ENCODE data around the gene TLR8. TPM values are rescaled to one million over a fixed set of nuclear protein-coding genes. Genes with fewer than 3 reads are reported as not detected.

Gene TLR8
- total RNA-seq, 1 experiment from 2014 or later: not detected

- Histone ChIP-seq H3K4me3 (no peak overlapping the region), H3K27me3 (no peaks in the 10 kb centered on the region), H3K36me3 (no peaks in the 10 kb centered on the region), H3K9me3 (no peaks in the 10 kb centered on the region)
- no peak for DNase-seq
Observed at GRCh38 chrX:12967711-12968465, 61.5 kb downstream of the TLR8 start.

- H3K27me3 ChIP-seq: no peaks in the 10 kb centered on the region
- no peak for DNase-seq
- H3K36me3 ChIP-seq: peaks cover 7% of the 10 kb centered on the region
- H3K4me3 ChIP-seq: no peak overlapping the region
- H3K9me3 ChIP-seq: no peaks in the 10 kb centered on the region
Observed at GRCh38 chrX:12970691-12971202, 64.3 kb downstream of the TLR8 start.

- Histone ChIP-seq H3K36me3 (peaks cover 14% of the 10 kb centered on the region), H3K9me3 (no peaks in the 10 kb centered on the region), H3K4me3 (no peak overlapping the region), H3K27me3 (no peaks in the 10 kb centered on the region)
- DNase-seq: no peak
Observed at GRCh38 chrX:12971282-12972003, 65.0 kb downstream of the TLR8 start.

- DNase-seq: no peak
- Histone ChIP-seq H3K36me3 (peaks cover 19% of the 10 kb centered on the region), H3K9me3 (no peaks in the 10 kb centered on the region), H3K27me3 (no peaks in the 10 kb centered on the region), H3K4me3 (no peak overlapping the region)
Observed at GRCh38 chrX:12972243-12972642, 65.8 kb downstream of the TLR8 start.

Other genes starting within 250 kb of the TLR8 start
- 67.4 and 84.2 TPM in 2 replicates for gene PRPS2, start 115.2 kb upstream of the TLR8 start, total RNA-seq (2014; rRNA removed; shearing (Covaris generic); ENCODE audit: low replicate concordance)
- gene TLR7, start 39.5 kb upstream of the TLR8 start, total RNA-seq (2014; rRNA removed; shearing (Covaris generic); ENCODE audit: low replicate concordance): not detected in 2 replicates
- gene TMSB4X, start 68.5 kb downstream of the TLR8 start, total RNA-seq (2014; rRNA removed; shearing (Covaris generic); ENCODE audit: low replicate concordance): 1,177 and 1,592 TPM in 2 replicates
- gene FAM9C, start 138.0 kb downstream of the TLR8 start, total RNA-seq (2014; rRNA removed; shearing (Covaris generic); ENCODE audit: low replicate concordance): not detected in 2 replicates